ENCODE data around the gene KIF16B.
A peak's percentile ranks its signal among the peaks of the same experiment; 100 is the strongest.

KIF16B gene

DNA sequence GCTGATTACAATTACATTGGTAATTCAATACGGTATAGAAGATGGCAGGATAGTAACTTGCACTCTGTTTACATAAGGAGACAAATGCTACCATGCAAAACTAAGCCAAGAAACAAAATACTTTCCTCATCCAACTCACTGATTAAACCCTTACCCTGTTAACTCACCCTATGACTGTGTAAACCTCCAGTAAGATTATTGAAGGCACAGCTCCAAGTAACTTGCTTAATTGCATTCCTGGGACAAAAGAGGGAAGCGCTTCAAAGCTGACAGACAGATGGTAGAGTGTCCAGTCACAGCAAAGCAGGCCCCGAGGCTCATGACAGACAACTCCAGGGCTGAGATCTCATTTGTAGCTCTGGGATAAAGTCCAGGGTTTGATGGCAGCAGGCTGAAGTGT, 6.9 kb upstream of the KIF16B start:
- TF ChIP-seq, protein P1, sequence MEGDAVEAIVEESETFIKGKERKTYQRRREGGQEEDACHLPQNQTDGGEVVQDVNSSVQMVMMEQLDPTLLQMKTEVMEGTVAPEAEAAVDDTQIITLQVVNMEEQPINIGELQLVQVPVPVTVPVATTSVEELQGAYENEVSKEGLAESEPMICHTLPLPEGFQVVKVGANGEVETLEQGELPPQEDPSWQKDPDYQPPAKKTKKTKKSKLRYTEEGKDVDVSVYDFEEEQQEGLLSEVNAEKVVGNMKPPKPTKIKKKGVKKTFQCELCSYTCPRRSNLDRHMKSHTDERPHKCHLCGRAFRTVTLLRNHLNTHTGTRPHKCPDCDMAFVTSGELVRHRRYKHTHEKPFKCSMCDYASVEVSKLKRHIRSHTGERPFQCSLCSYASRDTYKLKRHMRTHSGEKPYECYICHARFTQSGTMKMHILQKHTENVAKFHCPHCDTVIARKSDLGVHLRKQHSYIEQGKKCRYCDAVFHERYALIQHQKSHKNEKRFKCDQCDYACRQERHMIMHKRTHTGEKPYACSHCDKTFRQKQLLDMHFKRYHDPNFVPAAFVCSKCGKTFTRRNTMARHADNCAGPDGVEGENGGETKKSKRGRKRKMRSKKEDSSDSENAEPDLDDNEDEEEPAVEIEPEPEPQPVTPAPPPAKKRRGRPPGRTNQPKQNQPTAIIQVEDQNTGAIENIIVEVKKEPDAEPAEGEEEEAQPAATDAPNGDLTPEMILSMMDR (IDR thresholded peaks at IDR 0.05; ENCODE audit: low read depth, low read length): no peak
- peak; percentile 69 for DNase-seq (ENCODE audit: extremely low read depth, low read depth)

DNA sequence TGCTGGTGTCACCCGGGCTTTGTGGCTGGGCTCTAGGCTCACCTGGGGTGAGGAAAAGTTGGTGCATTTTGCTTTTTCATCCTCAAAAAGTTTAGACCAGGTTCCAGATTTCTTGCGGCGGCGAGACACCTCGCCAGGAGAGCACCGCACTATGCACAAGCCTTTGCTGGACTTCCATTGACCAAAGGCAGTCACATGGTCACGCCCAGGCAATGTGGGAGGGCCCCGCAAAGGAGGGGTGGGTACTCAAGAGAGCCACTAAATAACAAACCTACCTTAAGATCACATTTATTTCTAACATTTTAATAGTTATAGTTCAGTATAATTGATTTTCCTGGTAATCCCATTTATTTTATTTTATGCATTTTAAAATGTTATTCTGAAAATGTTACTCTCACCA, 3.0 kb upstream of the KIF16B start:
- no peak for DNase-seq (ENCODE audit: extremely low read depth, low read depth)
- TF ChIP-seq, protein P1 (IDR thresholded peaks at IDR 0.05; ENCODE audit: low read depth, low read length): no peak

DNA sequence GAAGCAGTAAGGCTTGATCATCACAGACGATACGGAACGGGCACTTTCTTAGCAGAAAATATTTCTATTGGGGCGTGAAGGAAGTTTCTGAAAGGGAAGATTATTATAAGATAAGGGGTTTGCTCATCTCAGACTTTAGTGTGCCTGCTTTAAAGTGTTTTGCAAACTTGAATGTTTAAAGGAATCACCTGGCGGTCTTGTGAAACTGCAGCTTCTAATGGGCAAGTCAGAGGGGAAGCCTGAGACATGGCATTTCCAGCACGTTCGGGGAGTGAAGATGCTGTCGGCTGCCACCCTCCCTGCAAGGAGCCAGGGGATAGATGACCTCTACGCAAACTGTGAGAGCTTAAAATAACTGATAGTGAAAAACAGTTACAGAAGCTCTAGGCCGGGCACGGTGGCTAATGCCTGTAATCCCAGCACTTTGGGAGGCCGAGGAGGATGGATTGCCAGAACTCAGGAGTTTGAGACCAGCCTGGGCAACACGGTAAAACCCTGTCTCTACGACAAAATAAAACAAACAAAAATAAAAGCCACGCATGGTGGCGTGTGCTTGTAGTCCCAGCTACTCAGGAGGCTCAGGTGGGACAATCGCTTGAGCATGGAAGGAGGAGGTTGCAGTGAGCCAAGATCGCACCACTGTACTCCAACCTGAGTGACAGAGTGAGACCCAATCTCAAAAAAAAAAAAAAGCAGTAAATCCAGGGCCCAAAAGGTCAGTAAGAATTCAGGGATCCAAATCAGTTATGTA, 2.3 kb upstream of the KIF16B start:
- no peak for DNase-seq (ENCODE audit: extremely low read depth, low read depth)
- TF ChIP-seq, protein P1 (IDR thresholded peaks at IDR 0.05; ENCODE audit: low read depth, low read length): no peak

DNA sequence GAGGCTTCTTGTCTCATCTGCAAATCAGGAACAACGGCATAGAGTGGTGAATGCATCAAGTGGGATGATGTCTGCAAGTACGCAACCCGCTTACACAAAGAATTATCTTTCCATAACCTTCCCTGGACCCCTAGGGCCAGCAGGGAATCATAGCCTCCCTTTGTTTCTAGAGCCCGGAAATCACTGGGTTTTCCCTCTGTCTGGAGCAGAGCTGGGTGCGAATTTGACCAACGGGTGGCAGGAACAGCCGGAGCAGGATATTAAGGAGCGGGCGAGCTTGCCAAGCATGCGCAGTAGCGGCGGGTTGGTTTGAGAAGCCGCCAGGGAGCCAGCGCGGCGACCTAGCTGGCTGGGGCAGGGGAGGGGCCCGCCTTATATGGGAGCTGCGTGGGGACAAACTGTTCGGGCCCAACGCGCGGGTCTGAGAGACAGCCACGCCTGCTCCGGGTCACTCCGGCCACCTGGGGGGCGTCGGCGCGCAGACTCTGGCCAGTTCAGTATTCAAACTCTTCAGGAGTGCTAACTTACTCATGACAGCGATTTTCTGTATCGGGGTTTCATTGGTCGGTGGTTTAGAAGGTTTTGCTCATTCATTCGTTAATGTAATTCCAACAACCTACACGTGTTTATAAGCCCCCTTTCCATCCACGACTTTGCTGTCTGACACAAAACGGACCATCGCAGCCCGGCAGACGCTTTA, 1.6 kb upstream of the KIF16B start:
- peak; percentile 52 for DNase-seq (ENCODE audit: extremely low read depth, low read depth)
- TF ChIP-seq, protein P1 (IDR thresholded peaks at IDR 0.05; ENCODE audit: low read depth, low read length): no peak

DNA sequence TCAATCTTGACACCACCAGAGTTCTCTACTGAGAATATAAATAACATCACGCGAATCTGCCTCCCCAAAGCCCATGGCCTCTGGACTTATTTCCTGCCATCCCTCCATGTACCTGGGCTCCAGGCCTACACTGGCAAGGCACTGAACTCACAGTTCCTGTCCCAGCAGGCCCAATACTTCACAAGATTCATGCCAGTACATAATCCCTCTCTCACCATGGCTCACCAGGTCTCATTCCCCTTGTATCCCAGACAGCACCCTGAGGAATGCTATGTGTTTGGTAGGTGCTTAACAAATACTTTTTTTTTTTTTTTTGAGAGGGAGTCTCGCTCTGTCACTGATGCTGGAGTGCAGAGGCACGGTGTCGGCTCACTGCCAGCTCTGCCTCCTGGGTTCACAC, 1.9 kb downstream of the KIF16B start:
- TF ChIP-seq, protein P1 (IDR thresholded peaks at IDR 0.05; ENCODE audit: low read depth, low read length): no peak
- no peak for DNase-seq (ENCODE audit: extremely low read depth, low read depth)

DNA sequence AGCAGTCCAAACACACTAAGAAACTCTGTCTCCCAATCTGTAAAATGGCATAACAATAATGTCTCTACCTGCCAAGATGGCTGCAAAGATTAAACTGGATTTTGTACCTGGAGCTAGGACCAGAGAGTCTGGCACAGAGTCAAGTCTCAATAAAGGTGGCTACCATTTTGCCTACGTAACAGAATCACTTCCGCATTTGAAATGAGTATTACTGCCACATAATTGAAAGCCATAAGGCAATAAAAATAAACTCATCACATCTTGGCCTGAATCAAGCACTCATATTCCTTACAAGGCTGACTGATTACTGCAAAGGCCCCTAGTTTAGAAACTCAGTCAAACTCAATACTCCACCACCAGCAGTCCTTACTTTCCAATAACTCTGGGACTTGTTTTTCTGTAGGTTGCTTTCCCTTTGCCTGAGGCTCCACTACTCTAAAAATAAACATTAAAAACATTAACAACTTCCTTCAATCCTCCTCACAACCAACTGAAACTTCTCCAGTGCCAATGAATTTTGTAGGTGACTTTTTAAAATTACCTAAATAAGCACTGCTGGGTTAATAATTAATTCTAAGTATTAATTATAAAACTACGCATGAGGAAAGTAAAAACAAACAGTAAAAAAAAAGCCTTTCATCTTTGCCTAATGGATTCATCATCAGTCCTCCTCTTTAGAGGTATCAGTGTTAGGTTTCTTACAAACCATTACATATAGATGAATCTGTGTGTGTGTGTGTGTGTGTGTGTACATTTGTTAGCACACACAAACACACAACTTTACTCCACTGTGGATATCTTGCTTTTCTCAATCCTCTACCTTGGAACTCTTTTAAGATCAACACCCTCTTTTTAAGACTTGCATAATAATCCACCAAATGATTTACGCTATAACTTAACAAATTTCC, 3.7 kb downstream of the KIF16B start:
- DNase-seq (ENCODE audit: extremely low read depth, low read depth): no peak
- TF ChIP-seq, protein P1 (IDR thresholded peaks at IDR 0.05; ENCODE audit: low read depth, low read length): no peak

Data from AG09319 (cell line).